Mesodermal cell (in vitro differentiated cells): Measurements from ENCODE around the gene FRMD4A.
"Not testable (repeated sequence)": the region's sequence is repeated elsewhere in the genome, so short reads cannot be mapped to it uniquely, and the experiment has no call there.

Experiments used
- H3K27ac ChIP-seq: 2 replicates; pipeline ENCODE4 v1.7.0; 2013; ENCODE audit warnings: mild to moderate bottlenecking, low read depth, low read length, moderate library complexity; ENCODE audit not compliant: severe bottlenecking
- H3K36me3 ChIP-seq: 2 replicates; pipeline ENCODE4 v1.7.1; 2013; ENCODE audit warnings: mild to moderate bottlenecking, low read length, moderate library complexity; ENCODE audit not compliant: control insufficient read depth, insufficient read depth
- H3K4me1 ChIP-seq: one replicate; pipeline ENCODE4 v1.7.1; 2013; ENCODE audit warnings: mild to moderate bottlenecking, low read length; ENCODE audit not compliant: insufficient read depth, control insufficient read depth, poor library complexity, severe bottlenecking
- H3K4me3 ChIP-seq: 2 replicates; pipeline ENCODE4 v1.7.0; 2013; ENCODE audit warnings: low read length, control low read depth, mild to moderate bottlenecking; ENCODE audit not compliant: insufficient read depth, poor library complexity, severe bottlenecking; ENCODE audit errors: extremely low read depth
- H3K9me3 ChIP-seq: 2 replicates; pipeline ENCODE4 v1.7.1; 2013; ENCODE audit warnings: mild to moderate bottlenecking, low read length, moderate library complexity; ENCODE audit not compliant: control insufficient read depth
- whole genome bisulfite sequencing, 2 experiments: methylation state at CpG; one replicate each; pipeline ENCODE4 v1.1.5; 2013; ENCODE audit warnings: missing lambda C conversion rate in 2 of 2; ENCODE audit not compliant: insufficient coverage in 2 of 2; 5-methylcytosine and 5-hydroxymethylcytosine counted together

FRMD4A gene

GRCh38 chr10:14150526-14150925 is 180.2 kb downstream of the FRMD4A start:
- Histone ChIP-seq H3K4me3 (no peak overlapping the region), H3K9me3 (no peaks in the 10 kb centered on the region), H3K36me3 (no peaks in the 10 kb centered on the region), H3K4me1 (no peaks in the 10 kb centered on the region), H3K27ac (no peak overlapping the region)
- 74 to 100% methylated on average over 1 to 3 of the region's 4 CpGs for WGBS, 2 experiments

- WGBS, 2 experiments = 81 to 89% methylated on average over 3 of the region's 4 CpGs
- H3K27ac ChIP-seq = no peak overlapping the region
Observed at GRCh38 chr10:14146501-14146900, 184.2 kb downstream of the FRMD4A start.

GRCh38 chr10:14146025-14146424 is 184.7 kb downstream of the FRMD4A start:
- Histone ChIP-seq H3K36me3 (no peaks in the 10 kb centered on the region), H3K27ac (no peak overlapping the region), H3K9me3 (no peaks in the 10 kb centered on the region), H3K4me1 (no peaks in the 10 kb centered on the region), H3K4me3 (no peak overlapping the region)
- 100% methylated on average over 1 of the region's 3 CpGs; no CpG with 5 or more reads in 1 of the 2 experiments for WGBS, 2 experiments

More at GRCh38 chr10:14146501-14146900, 184.2 kb downstream of the FRMD4A start:
- Histone ChIP-seq H3K36me3 (no peaks in the 10 kb centered on the region), H3K9me3 (no peaks in the 10 kb centered on the region), H3K4me1 (no peaks in the 10 kb centered on the region), H3K4me3 (no peak overlapping the region)

GRCh38 chr10:14144451-14144850 is 186.3 kb downstream of the FRMD4A start:
- Histone ChIP-seq H3K4me1 (no peaks in the 10 kb centered on the region), H3K4me3 (no peak overlapping the region), H3K9me3 (no peaks in the 10 kb centered on the region), H3K27ac (no peak overlapping the region), H3K36me3 (no peaks in the 10 kb centered on the region)
- WGBS, 2 experiments = 91 to 95% methylated on average over 3 to 4 of the region's 4 CpGs

GRCh38 chr10:14142606-14143250 is 188.0 kb downstream of the FRMD4A start:
- Histone ChIP-seq H3K9me3 (no peaks in the 10 kb centered on the region), H3K27ac (no peak overlapping the region), H3K36me3 (no peaks in the 10 kb centered on the region), H3K4me1 (no peaks in the 10 kb centered on the region), H3K4me3 (no peak overlapping the region)
- WGBS, 2 experiments = 60 to 78% methylated on average over 1 to 4 of the region's 4 CpGs

- no peaks in the 10 kb centered on the region for H3K9me3 ChIP-seq
- no peaks in the 10 kb centered on the region for H3K36me3 ChIP-seq
- no peak overlapping the region for H3K27ac ChIP-seq
- WGBS, 2 experiments = 88 to 90% methylated on average over 2 to 4 of the region's 5 CpGs
- H3K4me3 ChIP-seq = no peak overlapping the region
- no peaks in the 10 kb centered on the region for H3K4me1 ChIP-seq
Observed at GRCh38 chr10:14141283-14141682, 189.4 kb downstream of the FRMD4A start.

GRCh38 chr10:14137391-14137790 is 193.3 kb downstream of the FRMD4A start:
- H3K9me3 ChIP-seq = no peaks in the 10 kb centered on the region
- H3K4me3 ChIP-seq = no peak overlapping the region
- H3K36me3 ChIP-seq = no peaks in the 10 kb centered on the region
- no peak overlapping the region for H3K27ac ChIP-seq
- 31 to 66% methylated on average over 1 to 2 of the region's 3 CpGs for WGBS, 2 experiments
- no peaks in the 10 kb centered on the region for H3K4me1 ChIP-seq

GRCh38 chr10:14135196-14135595 is 195.5 kb downstream of the FRMD4A start:
- not testable (repeated sequence) for H3K27ac ChIP-seq, H3K4me3 ChIP-seq, H3K4me1 ChIP-seq, H3K36me3 ChIP-seq, H3K9me3 ChIP-seq
- WGBS, 2 experiments = 82 to 86% methylated on average over 2 of the region's 2 CpGs

GRCh38 chr10:14134275-14134674 is 196.4 kb downstream of the FRMD4A start:
- H3K36me3 ChIP-seq = no peaks in the 10 kb centered on the region
- H3K27ac ChIP-seq = no peak overlapping the region
- 82 to 89% methylated on average over 1 of the region's 1 CpG for WGBS, 2 experiments
- H3K4me1 ChIP-seq = peaks cover 7% of the 10 kb centered on the region
- no peaks in the 10 kb centered on the region for H3K9me3 ChIP-seq
- H3K4me3 ChIP-seq = no peak overlapping the region

GRCh38 chr10:14131261-14131960 is 199.3 kb downstream of the FRMD4A start:
- Histone ChIP-seq H3K4me1 (peaks cover 10% of the 10 kb centered on the region), H3K9me3 (no peaks in the 10 kb centered on the region), H3K4me3 (no peak overlapping the region), H3K27ac (peak overlapping the region; percentile 36), H3K36me3 (no peaks in the 10 kb centered on the region)
- WGBS, 2 experiments = 90 to 94% methylated on average over 11 to 12 of the region's 14 CpGs

- Histone ChIP-seq H3K36me3 (no peaks in the 10 kb centered on the region), H3K4me3 (no peak overlapping the region)
- WGBS, 2 experiments = 91 to 97% methylated on average over 1 to 4 of the region's 4 CpGs
Observed at GRCh38 chr10:14129770-14130169, 201.0 kb downstream of the FRMD4A start.

More at GRCh38 chr10:14129770-14130169, 201.0 kb downstream of the FRMD4A start:
- Histone ChIP-seq H3K4me1 (peaks cover 12% of the 10 kb centered on the region), H3K27ac (no peak overlapping the region), H3K9me3 (no peaks in the 10 kb centered on the region)
